HUES6 (cell line): ENCODE measurements around the gene IBSP.

Experiments used
- H3K27ac ChIP-seq: 2 replicates; pipeline ENCODE4 v1.7.0; 2013; ENCODE audit warnings: low read depth, mild to moderate bottlenecking, low read length, inconsistent platforms
- H3K27me3 ChIP-seq: 2 replicates; pipeline ENCODE4 v1.6.1; 2013; ENCODE audit warnings: low read length; ENCODE audit not compliant: control insufficient read depth, insufficient read depth
- H3K36me3 ChIP-seq: 2 replicates; pipeline ENCODE4 v1.6.1; 2013; ENCODE audit warnings: low read length; ENCODE audit not compliant: control insufficient read depth, insufficient read depth
- H3K4me1 ChIP-seq: 2 replicates; pipeline ENCODE4 v1.6.1; 2013; ENCODE audit warnings: low read length; ENCODE audit not compliant: control insufficient read depth, insufficient read depth
- H3K4me3 ChIP-seq: 2 replicates; pipeline ENCODE4 v1.5.1; 2013; ENCODE audit warnings: low read depth, low read length
- H3K9ac ChIP-seq: one replicate; pipeline ENCODE4 v1.6.1; 2013; ENCODE audit warnings: mild to moderate bottlenecking, low read length
- H3K9me3 ChIP-seq: 2 replicates; pipeline ENCODE4 v1.6.1; 2013; ENCODE audit warnings: low read depth, low read length; ENCODE audit not compliant: control insufficient read depth, insufficient read depth

The IBSP gene, protein sequence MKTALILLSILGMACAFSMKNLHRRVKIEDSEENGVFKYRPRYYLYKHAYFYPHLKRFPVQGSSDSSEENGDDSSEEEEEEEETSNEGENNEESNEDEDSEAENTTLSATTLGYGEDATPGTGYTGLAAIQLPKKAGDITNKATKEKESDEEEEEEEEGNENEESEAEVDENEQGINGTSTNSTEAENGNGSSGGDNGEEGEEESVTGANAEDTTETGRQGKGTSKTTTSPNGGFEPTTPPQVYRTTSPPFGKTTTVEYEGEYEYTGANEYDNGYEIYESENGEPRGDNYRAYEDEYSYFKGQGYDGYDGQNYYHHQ

DNA sequence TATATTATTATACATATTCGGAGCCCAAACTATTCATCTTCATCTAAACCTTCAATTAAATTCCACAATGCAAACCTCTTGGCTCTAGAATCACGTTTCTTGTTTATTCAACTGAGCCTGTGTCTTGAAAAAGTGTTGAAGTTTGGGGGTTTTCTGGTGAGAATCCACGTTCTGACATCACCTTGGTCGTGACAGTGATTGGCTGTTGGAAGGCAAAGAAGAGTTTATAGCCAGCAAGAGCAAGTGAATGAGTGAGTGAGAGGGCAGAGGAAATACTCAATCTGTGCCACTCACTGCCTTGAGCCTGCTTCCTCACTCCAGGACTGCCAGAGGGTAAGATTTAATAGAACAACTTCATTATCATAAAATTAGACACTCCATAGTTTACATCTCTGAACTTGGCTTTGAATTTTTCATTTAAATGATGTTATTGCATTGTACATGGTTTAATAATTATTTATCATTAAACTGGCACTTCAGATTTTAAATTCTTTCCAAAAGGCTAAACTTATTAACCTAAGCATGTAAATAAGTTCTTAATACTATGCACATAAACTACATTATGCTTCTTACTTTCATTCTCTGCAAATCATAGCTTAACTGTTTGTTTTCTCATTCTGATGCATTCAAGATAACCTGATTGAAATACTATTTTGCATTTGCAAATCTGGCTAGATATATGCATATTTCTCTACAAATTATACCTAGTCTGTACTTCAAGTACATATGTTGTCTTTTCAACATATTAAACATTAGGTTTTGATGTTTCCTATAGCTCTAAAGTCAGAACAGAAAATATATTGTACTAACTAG lies at the start of gene IBSP:
TSS of gene IBSP (plus strand) at position 254 of the 813 bp plus-strand sequence. CDS start 2,808 bp downstream, outside the sequence.
- no peaks in the 10 kb centered on the region for H3K36me3 ChIP-seq
- no peaks in the 10 kb centered on the region for H3K4me1 ChIP-seq
- no peaks in the 10 kb centered on the region for H3K27me3 ChIP-seq
- no peak within 1 kb of the TSS for H3K4me3 ChIP-seq
- H3K9ac ChIP-seq, result no peak within 1 kb of the TSS
- H3K9me3 ChIP-seq, result no peaks in the 10 kb centered on the region
- H3K27ac ChIP-seq, result no peak within 1 kb of the TSS

DNA sequence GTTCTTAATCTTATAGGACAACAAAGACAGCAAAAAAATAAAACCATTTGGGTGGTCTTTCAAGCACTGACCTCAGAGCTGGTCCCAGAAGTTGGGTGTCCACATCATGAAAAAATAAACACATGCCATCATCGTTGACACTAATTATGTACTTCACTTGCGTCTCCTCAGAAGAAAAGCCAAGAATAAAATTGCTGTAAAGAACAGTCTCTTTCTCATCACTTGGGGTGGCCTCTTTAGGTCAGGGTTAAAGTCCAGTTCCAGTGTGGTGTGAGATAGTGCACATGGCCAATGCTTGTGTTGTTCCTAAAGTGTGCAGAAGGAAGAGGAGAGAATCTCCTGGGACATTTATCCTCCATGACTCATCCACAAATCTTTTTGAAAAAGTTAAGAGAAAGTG lies 49.5 kb upstream of the IBSP start:
- Histone ChIP-seq H3K9ac (no peak overlapping the region), H3K27me3 (no peaks in the 10 kb centered on the region), H3K36me3 (no peaks in the 10 kb centered on the region), H3K4me1 (no peaks in the 10 kb centered on the region), H3K9me3 (peaks cover 6% of the 10 kb centered on the region; the same call in 1 of the 2 replicates), H3K27ac (no peak overlapping the region), H3K4me3 (no peak overlapping the region)

DNA sequence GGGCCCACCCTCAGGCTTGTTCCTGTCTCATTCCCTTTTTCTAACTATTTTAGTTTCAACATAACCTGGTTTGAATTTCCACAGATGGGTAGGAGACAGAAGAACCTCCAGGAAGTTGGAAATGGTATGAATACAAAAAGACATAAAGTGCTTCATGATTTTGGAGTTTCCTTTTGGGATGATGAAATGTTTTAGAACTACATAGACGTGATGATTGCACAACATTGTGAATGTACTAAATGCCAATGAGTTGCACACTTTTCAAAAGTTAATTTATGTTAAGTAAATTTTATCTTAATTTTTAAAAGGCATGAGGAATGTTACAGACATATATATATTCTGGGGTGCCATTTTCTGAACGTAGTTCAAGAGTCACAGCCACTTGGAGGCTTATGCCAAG lies 41.1 kb upstream of the IBSP start:
- Histone ChIP-seq H3K4me1 (no peaks in the 10 kb centered on the region), H3K27ac (no peak overlapping the region)

DNA sequence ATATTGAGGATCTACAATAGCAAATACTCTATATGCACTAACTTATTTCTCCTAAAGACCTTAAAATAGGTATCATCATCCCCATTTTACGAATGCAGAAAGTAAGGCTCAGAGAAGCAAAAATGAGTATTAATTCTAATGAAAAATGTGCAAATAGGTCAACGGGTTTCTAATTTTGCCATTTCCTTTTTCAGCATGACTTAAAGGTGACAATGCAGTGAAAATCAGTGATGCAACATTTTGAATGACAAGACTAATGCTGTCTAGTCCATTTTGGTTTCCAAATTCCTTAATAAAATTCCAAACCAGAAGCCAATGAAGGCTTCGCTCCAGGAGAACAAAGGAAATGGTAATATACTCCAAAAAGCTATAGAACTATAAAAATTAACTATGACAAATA lies 37.0 kb upstream of the IBSP start:
- no peak overlapping the region for H3K9ac ChIP-seq
- H3K27ac ChIP-seq, result no peak overlapping the region
- no peaks in the 10 kb centered on the region for H3K4me1 ChIP-seq
- no peaks in the 10 kb centered on the region for H3K9me3 ChIP-seq
- H3K36me3 ChIP-seq, result no peaks in the 10 kb centered on the region
- no peak overlapping the region for H3K4me3 ChIP-seq
- no peaks in the 10 kb centered on the region for H3K27me3 ChIP-seq

More for the DNA sequence above, 41.1 kb upstream of the IBSP start:
- Histone ChIP-seq H3K27me3 (no peaks in the 10 kb centered on the region), H3K9ac (no peak overlapping the region), H3K36me3 (no peaks in the 10 kb centered on the region), H3K9me3 (peaks cover 3% of the 10 kb centered on the region; the same call in 1 of the 2 replicates), H3K4me3 (no peak overlapping the region)

DNA sequence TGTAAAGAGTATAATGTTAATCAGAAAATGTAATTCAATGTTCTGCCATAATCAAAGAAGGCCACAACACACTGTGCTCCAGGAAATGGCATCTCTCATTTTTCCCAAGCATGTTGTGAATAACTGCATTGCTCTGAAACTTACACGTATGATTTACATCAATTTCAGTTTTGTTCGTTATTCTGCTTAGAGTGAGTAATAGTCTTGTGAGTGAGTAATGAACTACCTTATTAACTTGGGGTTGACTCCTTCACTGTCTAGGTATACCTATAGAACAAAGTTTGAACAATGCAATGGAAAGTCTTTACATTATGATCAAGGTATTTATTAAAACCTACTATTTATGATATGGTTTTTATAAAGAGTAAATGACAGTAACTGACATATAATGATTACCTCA lies 17.8 kb upstream of the IBSP start:
- Histone ChIP-seq H3K4me3 (no peak overlapping the region), H3K4me1 (no peaks in the 10 kb centered on the region), H3K36me3 (no peaks in the 10 kb centered on the region), H3K9ac (no peak overlapping the region), H3K27me3 (no peaks in the 10 kb centered on the region), H3K9me3 (no peaks in the 10 kb centered on the region), H3K27ac (no peak overlapping the region)

DNA sequence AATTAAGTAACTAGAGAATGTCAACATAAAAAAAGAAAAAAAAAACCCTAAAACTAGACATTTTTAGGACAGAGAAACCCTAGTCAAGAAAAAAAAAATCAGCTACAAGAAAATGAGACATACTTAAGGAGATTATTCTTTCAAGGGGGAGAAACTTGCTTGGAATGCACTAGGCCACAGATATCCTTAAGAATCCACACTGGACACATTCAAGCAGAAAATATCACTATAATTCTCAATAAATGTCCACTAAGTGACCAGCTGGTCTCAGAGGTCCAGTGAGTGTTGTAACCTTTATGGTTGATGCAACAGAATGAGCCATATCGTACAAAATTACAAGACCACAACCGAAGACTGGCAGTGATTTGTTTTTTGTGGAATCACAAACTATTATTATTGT lies 15.6 kb upstream of the IBSP start:
- no peaks in the 10 kb centered on the region for H3K4me1 ChIP-seq
- H3K27ac ChIP-seq, result no peak overlapping the region
- no peak overlapping the region for H3K9ac ChIP-seq
- no peaks in the 10 kb centered on the region for H3K27me3 ChIP-seq
- H3K36me3 ChIP-seq, result no peaks in the 10 kb centered on the region
- H3K4me3 ChIP-seq, result no peak overlapping the region
- no peaks in the 10 kb centered on the region for H3K9me3 ChIP-seq

DNA sequence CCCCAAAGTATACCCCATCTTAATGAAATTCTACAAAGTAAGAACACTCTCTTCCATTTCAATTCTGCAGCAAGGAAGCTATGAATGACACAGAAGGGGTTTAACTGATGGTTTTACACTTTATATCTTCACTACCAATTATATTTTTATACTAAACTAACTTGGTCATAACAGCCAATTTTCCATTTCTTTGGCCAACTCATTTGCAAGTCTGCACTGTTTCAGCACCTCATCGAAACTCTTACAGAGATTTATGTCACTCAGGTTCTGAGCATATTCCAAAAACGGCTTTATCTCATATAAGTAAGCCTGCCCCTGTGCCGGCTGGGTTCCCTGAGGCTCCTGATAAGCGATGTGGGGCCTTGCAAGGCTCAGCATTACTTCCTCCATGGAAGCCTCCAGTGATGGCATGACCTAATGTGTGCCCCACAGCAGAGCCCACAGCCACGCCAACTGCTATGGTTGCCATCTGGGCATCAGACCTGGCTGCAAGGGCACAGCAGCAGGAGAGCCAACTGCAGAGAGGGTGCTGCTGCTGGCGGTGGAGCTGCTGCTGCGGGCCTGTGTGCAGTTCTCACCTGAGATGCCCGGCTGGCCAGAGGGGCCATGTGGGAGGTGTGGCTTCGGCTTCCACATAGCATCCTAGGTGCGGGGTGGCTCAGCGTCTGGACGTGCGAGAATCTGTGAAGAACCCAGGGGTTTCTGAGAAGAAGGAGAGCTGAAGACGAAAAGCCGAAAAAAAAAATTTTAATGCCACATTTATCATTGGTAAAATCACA lies 13.4 kb upstream of the IBSP start:
- no peaks in the 10 kb centered on the region for H3K9me3 ChIP-seq
- H3K9ac ChIP-seq, result no peak overlapping the region
- H3K27me3 ChIP-seq, result no peaks in the 10 kb centered on the region
- no peak overlapping the region for H3K4me3 ChIP-seq
- H3K4me1 ChIP-seq, result no peaks in the 10 kb centered on the region
- H3K27ac ChIP-seq, result no peak overlapping the region
- H3K36me3 ChIP-seq, result no peaks in the 10 kb centered on the region

DNA sequence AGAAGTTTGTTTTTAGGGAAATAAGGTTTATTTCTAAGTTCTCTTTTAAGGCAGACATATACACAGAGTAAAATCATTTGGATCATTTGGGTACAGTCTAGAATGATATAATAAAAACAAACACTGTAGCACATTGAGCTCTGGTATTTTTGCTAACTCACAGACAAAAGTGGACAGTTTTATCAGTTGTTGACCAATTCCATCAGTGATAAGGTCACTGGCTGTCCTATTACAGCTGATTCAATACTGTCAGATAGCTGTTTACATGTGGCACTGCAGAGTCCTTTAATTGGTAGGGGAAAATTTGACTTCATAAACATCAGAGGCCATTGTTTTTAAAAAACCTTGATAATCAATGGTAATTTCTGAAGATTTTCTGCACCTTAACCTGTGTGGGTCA lies 3.5 kb downstream of the IBSP start:
- Histone ChIP-seq H3K36me3 (no peaks in the 10 kb centered on the region), H3K4me1 (no peaks in the 10 kb centered on the region), H3K9ac (no peak overlapping the region), H3K4me3 (no peak overlapping the region), H3K27me3 (no peaks in the 10 kb centered on the region), H3K27ac (no peak overlapping the region), H3K9me3 (no peaks in the 10 kb centered on the region)

DNA sequence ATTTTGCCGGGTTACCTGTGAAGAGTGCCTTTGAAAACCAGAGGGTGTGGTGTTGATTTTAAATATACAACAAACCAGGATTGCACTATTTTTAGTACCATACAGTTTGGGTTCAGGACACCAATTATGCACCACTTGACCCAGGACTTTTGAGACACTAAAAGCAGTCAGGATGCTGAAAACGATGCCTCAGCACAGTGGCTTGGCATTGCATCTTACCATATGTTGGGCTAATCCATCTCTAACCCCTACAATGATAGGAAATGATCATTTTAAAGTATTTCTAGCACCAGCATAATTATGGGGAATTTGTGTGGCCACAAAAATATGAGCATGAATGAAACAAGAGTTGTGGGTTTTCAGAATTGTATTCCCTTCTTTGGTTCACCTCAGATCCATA lies 4.1 kb downstream of the IBSP start:
- Histone ChIP-seq H3K27ac (no peak overlapping the region), H3K9me3 (no peaks in the 10 kb centered on the region), H3K36me3 (no peaks in the 10 kb centered on the region), H3K27me3 (no peaks in the 10 kb centered on the region), H3K4me3 (no peak overlapping the region), H3K4me1 (no peaks in the 10 kb centered on the region), H3K9ac (no peak overlapping the region)

DNA sequence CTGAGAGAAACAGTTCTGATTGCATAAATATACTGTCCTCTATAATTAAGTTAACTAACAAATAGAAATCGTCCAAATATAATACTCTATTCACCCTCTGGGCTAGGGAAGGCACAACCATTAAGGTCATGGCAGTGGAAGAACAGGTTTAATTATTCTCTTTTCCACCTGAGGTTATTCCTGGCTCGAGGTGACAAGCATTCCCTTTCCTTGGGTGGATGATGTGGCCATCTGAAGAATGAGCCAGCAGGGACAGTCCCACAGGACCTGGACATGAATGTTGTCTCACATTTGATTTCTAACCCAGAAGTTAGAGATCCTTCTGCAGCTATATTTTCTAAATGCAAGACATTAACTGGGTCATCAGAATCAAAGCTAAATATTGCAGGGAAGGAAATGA lies 5.5 kb downstream of the IBSP start:
- H3K4me1 ChIP-seq, result no peaks in the 10 kb centered on the region
- no peaks in the 10 kb centered on the region for H3K36me3 ChIP-seq
- no peak overlapping the region for H3K4me3 ChIP-seq
- H3K27me3 ChIP-seq, result no peaks in the 10 kb centered on the region
- H3K27ac ChIP-seq, result no peak overlapping the region
- no peak overlapping the region for H3K9ac ChIP-seq
- no peaks in the 10 kb centered on the region; the same call in 1 of the 2 replicates for H3K9me3 ChIP-seq

DNA sequence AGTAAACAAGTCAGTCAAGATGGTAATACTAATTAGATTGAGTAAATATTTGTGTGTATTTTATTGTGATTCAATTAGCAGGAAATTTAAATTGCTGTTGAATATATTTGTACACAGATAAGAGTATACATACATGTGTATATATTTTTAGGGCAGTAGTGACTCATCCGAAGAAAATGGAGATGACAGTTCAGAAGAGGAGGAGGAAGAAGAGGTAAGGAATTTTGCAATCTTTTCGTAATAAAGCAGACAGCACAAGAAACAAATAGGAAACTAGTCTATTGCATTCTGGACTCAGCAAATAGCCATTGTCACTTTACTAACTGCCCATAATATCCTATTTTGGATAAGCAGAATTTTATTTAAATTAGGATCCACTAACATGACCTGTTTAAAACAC lies 6.6 kb downstream of the IBSP start:
- no peaks in the 10 kb centered on the region; the same call in 1 of the 2 replicates for H3K9me3 ChIP-seq
- no peaks in the 10 kb centered on the region for H3K36me3 ChIP-seq
- no peaks in the 10 kb centered on the region for H3K27me3 ChIP-seq
- no peaks in the 10 kb centered on the region for H3K4me1 ChIP-seq
- no peak overlapping the region for H3K9ac ChIP-seq
- H3K27ac ChIP-seq, result no peak overlapping the region
- H3K4me3 ChIP-seq, result no peak overlapping the region
